Measurements from ENCODE around the gene SMIM5. TPM values are rescaled to one million over a fixed set of nuclear protein-coding genes. Genes with fewer than 3 reads are reported as not detected.

The SMIM5 gene
- total RNA-seq, 1 donor from 2014 or later = 0.24 TPM

DNA sequence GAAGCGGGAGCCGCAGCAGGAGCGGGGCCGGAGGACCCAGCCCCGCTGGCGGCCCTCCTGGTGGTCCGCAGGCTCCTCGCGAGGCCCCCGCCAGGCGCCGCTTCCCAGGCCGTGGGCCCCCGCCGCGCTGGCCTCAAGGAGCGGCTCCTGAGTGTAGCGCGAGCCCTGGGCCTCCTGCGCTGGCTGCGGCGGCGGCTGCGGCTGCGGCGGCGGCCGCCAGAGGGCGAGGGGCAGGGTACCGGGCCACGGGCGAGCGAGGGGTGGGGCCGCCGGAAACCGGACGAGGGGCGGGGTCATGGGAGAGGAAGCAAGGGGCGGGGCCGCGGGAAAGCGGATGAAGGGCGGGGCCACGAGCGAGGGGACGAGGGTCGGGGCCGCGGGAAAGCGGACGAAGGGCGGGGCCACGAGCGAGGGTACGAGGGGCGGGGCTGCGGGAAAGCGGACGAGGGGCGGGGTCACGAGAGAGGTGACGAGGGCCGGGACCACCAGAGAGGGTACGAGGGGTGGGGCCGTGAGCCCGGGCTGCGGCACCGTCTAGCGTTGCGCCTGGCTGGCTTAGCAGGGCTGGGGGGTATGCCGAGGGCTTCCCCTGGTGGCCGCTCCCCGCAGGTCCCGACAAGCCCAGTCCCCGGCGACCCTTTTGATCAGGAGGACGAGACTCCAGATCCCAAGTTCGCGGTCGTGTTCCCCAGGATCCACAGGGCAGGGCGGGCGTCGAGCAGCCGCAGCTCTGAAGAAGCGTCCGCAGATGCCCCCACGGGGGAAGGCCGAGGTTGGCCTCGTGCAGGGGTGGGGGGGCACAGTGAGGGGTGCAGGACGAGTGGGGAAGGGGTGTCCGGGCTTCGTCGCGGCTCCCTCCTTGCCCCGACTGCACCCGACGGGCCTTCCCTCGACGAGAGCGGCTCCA is 44.0 kb upstream of the SMIM5 start:
- H3K36me3 Mint-ChIP-seq (ENCODE audit: unreplicated experiment) = no peaks in the 10 kb centered on the region
- DNase-seq (ENCODE audit: extremely low spot score, unreplicated experiment) = peak; percentile 97
- peaks cover 3% of the 10 kb centered on the region for H3K4me1 Mint-ChIP-seq (ENCODE audit: unreplicated experiment)
- peaks cover 4% of the 10 kb centered on the region for H3K27me3 Mint-ChIP-seq (ENCODE audit: unreplicated experiment)
- H3K27ac Mint-ChIP-seq (ENCODE audit: unreplicated experiment) = peak overlapping the region; percentile 56
- H3K9me3 Mint-ChIP-seq (ENCODE audit: unreplicated experiment) = no peaks in the 10 kb centered on the region
- peak overlapping the region; percentile 73 for H3K4me3 Mint-ChIP-seq (ENCODE audit: unreplicated experiment)
- TF ChIP-seq, protein P1, sequence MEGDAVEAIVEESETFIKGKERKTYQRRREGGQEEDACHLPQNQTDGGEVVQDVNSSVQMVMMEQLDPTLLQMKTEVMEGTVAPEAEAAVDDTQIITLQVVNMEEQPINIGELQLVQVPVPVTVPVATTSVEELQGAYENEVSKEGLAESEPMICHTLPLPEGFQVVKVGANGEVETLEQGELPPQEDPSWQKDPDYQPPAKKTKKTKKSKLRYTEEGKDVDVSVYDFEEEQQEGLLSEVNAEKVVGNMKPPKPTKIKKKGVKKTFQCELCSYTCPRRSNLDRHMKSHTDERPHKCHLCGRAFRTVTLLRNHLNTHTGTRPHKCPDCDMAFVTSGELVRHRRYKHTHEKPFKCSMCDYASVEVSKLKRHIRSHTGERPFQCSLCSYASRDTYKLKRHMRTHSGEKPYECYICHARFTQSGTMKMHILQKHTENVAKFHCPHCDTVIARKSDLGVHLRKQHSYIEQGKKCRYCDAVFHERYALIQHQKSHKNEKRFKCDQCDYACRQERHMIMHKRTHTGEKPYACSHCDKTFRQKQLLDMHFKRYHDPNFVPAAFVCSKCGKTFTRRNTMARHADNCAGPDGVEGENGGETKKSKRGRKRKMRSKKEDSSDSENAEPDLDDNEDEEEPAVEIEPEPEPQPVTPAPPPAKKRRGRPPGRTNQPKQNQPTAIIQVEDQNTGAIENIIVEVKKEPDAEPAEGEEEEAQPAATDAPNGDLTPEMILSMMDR (IDR thresholded peaks at IDR 0.05) = peak; percentile 66

DNA sequence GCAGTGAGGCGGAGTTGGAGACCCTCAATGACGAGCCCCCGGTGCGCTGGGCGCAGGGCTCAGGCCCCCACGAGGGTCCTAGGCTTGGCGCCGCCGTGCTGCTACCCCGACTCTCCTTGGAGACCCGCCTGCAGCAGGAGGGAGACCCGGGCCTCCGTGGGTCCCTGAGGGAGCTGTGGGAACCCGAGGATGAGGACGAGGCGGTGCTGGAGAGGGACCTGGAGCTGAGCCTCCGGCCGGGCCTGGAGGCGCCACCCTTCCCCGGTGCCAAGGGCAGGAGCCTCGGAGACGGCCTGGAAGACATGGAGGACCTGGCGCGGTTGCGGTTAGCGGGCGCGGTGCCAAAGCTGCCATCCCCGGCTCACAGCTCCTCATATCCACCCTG is 43.3 kb upstream of the SMIM5 start:
- H3K4me1 Mint-ChIP-seq (ENCODE audit: unreplicated experiment) = peaks cover 3% of the 10 kb centered on the region
- DNase-seq (ENCODE audit: extremely low spot score, unreplicated experiment) = no peak
- H3K36me3 Mint-ChIP-seq (ENCODE audit: unreplicated experiment) = no peaks in the 10 kb centered on the region
- TF ChIP-seq, protein P1 (IDR thresholded peaks at IDR 0.05) = no peak
- peaks cover 4% of the 10 kb centered on the region for H3K27me3 Mint-ChIP-seq (ENCODE audit: unreplicated experiment)
- no peak overlapping the region for H3K27ac Mint-ChIP-seq (ENCODE audit: unreplicated experiment)
- H3K9me3 Mint-ChIP-seq (ENCODE audit: unreplicated experiment) = no peaks in the 10 kb centered on the region
- H3K4me3 Mint-ChIP-seq (ENCODE audit: unreplicated experiment) = no peak overlapping the region

DNA sequence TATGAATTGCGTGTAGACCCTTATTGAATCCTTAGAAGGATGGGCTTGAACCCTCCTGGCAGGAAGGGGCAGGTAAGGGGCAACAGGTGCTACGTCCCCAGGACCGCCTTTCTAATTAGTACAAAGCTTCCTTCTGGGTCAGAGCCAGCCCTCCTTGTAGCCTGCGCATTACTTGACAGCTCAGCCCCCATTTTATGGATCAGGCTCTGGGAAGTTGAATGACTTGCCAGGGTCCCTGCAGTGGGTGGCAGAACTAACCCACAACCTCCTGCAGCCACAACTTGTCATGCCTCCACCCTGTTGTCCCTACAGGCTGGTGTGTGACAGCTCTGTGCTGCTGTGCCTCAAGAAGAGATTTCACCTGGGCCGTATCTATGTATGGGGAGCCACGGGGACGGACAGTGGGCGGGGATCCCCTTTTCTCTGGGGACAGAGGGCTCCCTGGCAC is 42.9 kb upstream of the SMIM5 start:
- Mint-ChIP-seq H3K4me1 (ENCODE audit: unreplicated experiment) (peaks cover 3% of the 10 kb centered on the region), H3K27ac (ENCODE audit: unreplicated experiment) (no peak overlapping the region), H3K9me3 (ENCODE audit: unreplicated experiment) (no peaks in the 10 kb centered on the region), H3K27me3 (ENCODE audit: unreplicated experiment) (peaks cover 4% of the 10 kb centered on the region), H3K4me3 (ENCODE audit: unreplicated experiment) (no peak overlapping the region), H3K36me3 (ENCODE audit: unreplicated experiment) (no peaks in the 10 kb centered on the region)
- DNase-seq (ENCODE audit: extremely low spot score, unreplicated experiment) = no peak
- TF ChIP-seq, protein P1 (IDR thresholded peaks at IDR 0.05) = no peak

DNA sequence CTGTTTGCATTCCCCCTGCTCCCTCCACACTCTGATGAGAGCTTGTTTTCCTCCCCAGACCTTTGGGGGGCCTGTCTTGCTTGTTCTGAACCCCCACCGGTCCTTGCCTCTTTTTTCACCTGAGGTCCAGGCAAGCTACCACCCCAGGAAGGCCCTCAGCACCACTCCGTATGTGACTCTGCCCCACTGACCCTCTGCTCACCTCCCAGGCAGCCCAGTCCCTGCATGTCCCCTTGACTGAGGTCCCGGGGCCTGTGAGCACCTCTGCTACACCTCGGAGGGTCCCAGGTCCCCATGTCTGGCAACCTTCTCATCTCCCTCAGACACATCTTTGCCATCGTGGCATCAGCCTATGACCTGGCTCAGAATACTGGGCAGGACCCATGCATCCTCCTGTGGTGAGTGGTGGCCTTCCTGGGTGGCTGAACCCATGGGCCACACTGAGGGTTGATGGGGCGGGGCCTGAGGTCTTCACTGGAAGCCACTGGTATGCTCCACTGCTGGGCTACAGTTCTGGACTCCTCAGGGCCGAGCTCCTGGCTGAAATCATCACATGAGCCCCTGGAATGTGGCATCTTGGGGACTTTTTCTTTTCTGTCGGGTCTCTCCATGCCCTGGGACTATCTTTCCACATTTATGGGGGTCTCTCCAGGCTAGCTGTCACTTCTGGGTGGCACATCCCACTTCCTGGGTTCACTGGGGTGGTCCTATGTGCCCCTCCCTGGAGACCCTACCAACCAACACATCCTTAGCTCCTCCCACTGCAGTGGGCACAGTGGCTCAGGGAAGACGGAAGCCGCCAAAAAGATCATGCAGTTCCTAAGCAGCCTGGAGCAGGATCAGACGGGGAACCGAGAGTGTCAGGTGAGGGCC is 42.1 kb upstream of the SMIM5 start:
- Mint-ChIP-seq H3K4me3 (ENCODE audit: unreplicated experiment) (peak overlapping the region; percentile 50), H3K9me3 (ENCODE audit: unreplicated experiment) (no peaks in the 10 kb centered on the region), H3K27ac (ENCODE audit: unreplicated experiment) (no peak overlapping the region), H3K27me3 (ENCODE audit: unreplicated experiment) (peaks cover 2% of the 10 kb centered on the region), H3K36me3 (ENCODE audit: unreplicated experiment) (no peaks in the 10 kb centered on the region), H3K4me1 (ENCODE audit: unreplicated experiment) (peaks cover 3% of the 10 kb centered on the region)
- TF ChIP-seq, protein P1 (IDR thresholded peaks at IDR 0.05) = no peak
- no peak for DNase-seq (ENCODE audit: extremely low spot score, unreplicated experiment)
